Lower leg skin (tissue), 4 donors: Measurements from ENCODE around the gene HHIPL2. TPM values are rescaled to one million over a fixed set of nuclear protein-coding genes. Genes with fewer than 3 reads are reported as not detected.
"Not testable (repeated sequence)": the region's sequence is repeated elsewhere in the genome, so short reads cannot be mapped to it uniquely, and the experiment has no call there.

ENCODE experiments used
- DNase-seq, 2 donors: peaks; one replicate each; pipeline ENCODE4 v3.0.0-alpha.2; 2019; ENCODE audit warnings: low spot score in 2 of 2
- H3K4me3 ChIP-seq: fragments of 200-600 bp; sonication (generic); 2 replicates; pipeline ENCODE4 v1.5.1; 2017; ENCODE audit warnings: mild to moderate bottlenecking, low read depth; ENCODE audit not compliant: poor library complexity, severe bottlenecking
- POLR2A ChIP-seq, 2 donors: fragments of 450-650 bp; IDR thresholded peaks; one replicate each; pipeline ENCODE4 v1.6.1; 2016 to 2017; ENCODE audit warnings: antibody characterized with exemption in 2 of 2, mild to moderate bottlenecking in 1 of 2, moderate library complexity in 1 of 2
- WGBS, 2 donors: methylation state at CpG; one replicate each; pipeline ENCODE4 v1.1.5; 2018; 5-methylcytosine and 5-hydroxymethylcytosine counted together
- intact Hi-C: fragments of 100-400 bp; cut with DNase I; formaldehyde crosslinking; loops from one replicate; pipeline ENCODE4 v1.15.0; 2023; ENCODE audit warnings: low total_unique reads
- total RNA-seq, 4 donors: library from RNA; depleted of rRNA; stranded (reverse); fragments of >200 nt; gene quantifications; one replicate each; pipeline ENCODE4 v1.1.0, GENCODE V29; 2016
- TF ChIP-seq, protein P1 (sequence below), 3 donors: fragments of 450-650 bp; IDR thresholded peaks; one replicate each; pipeline ENCODE4 v1.5.1; 2016; ENCODE audit warnings: antibody characterized with exemption in 3 of 3, mild to moderate bottlenecking in 3 of 3, moderate library complexity in 2 of 3

The HHIPL2 gene
- total RNA-seq, 4 donors from 2014 or later, result not detected

DNA sequence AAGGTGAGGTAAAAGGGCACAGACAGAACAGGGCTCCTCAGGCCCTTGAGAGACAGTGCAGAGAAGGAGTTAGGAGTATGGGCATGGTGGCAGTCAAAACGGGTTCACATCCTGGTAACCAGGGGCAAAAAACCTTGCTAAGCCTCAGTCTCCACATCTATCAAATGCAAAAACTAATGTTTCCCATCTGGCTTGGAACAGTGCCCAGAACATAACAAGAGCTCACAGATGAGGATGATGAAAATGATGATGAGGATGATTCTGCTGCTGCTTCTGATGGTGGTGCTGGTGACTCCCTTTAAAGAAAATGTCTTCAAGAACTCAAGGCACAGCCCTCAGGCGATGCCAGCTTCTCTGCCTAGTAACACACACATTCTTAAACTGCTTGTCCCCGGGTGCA is 24.1 kb downstream of the HHIPL2 start:
- WGBS, 2 donors, result 56 to 60% methylated on average over 3 of the region's 3 CpGs
- TF ChIP-seq, protein P1, sequence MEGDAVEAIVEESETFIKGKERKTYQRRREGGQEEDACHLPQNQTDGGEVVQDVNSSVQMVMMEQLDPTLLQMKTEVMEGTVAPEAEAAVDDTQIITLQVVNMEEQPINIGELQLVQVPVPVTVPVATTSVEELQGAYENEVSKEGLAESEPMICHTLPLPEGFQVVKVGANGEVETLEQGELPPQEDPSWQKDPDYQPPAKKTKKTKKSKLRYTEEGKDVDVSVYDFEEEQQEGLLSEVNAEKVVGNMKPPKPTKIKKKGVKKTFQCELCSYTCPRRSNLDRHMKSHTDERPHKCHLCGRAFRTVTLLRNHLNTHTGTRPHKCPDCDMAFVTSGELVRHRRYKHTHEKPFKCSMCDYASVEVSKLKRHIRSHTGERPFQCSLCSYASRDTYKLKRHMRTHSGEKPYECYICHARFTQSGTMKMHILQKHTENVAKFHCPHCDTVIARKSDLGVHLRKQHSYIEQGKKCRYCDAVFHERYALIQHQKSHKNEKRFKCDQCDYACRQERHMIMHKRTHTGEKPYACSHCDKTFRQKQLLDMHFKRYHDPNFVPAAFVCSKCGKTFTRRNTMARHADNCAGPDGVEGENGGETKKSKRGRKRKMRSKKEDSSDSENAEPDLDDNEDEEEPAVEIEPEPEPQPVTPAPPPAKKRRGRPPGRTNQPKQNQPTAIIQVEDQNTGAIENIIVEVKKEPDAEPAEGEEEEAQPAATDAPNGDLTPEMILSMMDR (IDR thresholded peaks at IDR 0.05), result no peak
- TF ChIP-seq POLR2A (IDR thresholded peaks at IDR 0.05), result no peak
- intact Hi-C loops, result no loop called here
- no peak for DNase-seq
- no peak overlapping the region for H3K4me3 ChIP-seq

DNA sequence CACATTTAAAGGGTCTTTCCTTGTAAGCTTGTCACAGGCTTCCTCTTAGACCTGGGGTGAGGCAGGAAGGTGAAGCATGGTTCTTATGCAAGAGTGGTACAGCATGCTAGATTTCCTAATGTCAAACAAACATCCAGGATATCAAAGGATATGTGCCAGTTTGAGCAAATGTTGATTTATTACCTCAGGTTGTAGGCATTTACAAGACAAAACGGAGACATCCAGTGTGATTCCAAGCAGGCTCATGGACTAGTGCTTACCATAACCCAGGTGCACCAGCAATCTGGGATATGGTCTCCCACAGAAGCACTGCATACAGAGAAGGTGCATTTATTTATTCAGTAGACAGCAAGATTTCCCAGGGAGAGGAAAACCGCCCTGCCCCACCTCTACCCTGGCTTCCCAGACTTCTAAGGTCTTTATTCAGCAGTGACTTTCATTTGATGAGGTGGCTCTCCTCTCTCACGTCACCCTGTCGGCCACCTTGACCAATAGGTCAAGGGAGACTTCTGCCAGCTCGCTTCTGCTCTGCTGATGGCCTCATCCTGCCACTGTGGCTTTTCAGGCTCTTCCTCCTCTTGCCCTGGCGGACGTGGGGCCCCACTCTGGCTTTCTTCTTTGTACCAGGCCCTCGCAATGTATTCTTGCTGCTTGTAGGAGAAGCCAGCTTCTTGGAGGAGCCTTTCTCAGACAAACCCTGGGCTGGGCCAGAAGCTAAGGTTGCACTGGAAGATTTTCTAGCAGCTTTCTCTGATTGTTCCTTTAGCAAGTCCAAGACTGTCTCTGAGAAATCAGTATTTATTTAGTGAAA is 25.6 kb downstream of the HHIPL2 start:
- intact Hi-C loops, result no loop called here
- no peak for TF ChIP-seq POLR2A (IDR thresholded peaks at IDR 0.05)
- TF ChIP-seq, protein P1 (IDR thresholded peaks at IDR 0.05), result no peak
- no peak for DNase-seq
- no peak overlapping the region for H3K4me3 ChIP-seq
- WGBS, 2 donors, result 86% methylated on average over 8 of the region's 8 CpGs

DNA sequence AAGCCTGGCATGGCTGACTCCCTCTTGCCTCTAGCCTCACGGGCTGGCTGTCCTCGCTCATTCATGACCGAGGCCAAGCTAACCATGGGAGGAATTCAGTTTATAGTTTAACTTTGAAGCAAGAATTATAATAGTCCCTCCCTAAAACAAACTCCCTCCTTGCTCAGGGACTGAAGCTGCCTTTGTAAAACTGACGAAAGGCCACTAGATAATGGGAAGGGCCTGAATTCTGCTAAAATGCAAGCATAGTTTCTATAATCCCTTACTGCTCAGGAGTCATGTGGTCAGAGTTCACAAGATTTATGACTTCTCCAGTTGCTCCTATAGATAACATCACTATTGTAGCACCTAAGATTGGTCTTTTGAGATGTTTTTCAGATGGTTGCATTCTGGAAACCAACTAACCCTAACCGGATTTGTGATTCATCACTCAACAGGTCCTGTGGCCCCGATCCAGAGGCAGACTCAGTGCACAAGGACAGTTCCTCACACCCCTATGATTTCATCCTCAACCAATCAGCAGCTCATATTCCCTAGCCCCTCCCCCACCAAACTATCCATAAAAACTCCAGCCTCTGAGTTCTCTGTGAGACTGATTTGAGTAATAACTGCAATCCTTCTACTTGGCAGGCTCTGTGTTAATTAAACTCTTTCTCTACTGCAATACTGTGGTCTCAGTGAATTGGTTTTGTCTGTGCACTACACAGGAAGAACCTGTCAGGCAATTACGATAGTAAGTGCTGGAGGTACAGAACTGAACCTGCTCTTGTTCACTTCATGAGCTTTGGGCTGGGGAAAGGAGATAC is 26.4 kb downstream of the HHIPL2 start:
- whole genome bisulfite sequencing, 2 donors, result 85 to 88% methylated on average over 7 of the region's 7 CpGs
- TF ChIP-seq POLR2A (IDR thresholded peaks at IDR 0.05), result no peak
- TF ChIP-seq, protein P1 (IDR thresholded peaks at IDR 0.05), result no peak
- no peak overlapping the region for H3K4me3 ChIP-seq
- intact Hi-C loops, result no loop called here
- no peak for DNase-seq

DNA sequence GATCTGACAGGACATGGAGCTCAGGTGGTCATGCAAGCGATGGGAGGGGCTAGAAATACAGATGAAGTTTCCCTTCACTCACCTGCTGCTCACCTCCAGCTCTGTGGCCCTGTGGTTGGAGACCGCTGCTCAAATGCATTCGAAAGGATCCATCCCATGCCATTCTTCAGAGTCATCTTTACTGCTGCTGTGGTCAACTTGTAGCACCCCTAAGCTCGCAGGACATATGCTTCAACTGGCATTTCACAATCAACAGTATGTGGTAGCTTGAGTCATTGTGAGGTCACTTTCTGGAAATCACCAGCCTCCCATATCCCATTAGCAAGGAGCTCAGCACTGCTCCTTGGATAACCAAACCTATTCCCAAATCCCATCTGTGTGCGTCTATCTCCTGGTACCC is 58.4 kb downstream of the HHIPL2 start:
- not testable (repeated sequence) for DNase-seq

DNA sequence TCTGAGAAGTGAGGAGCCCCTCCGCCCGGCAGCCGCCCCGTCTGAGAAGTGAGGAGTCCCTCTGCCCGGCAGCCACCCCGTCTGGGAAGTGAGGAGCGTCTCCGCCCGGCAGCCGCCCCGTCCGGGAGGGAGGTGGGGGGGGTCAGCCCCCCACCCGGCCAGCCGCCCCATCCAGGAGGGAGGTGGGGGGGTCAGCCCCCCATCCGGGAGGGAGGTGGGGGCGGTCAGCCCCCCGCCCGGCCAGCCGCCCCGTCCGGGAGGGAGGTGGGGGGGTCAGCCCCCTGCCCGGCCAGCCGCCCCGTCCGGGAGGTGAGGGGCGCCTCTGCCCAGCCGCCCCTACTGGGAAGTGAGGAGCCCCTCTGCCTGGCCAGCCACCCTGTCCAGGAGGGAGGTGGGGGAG is 60.1 kb downstream of the HHIPL2 start:
- no CpG with 5 or more reads among the region's 27 CpGs for WGBS, 2 donors

More for the DNA sequence above, 58.4 kb downstream of the HHIPL2 start:
- H3K4me3 ChIP-seq, intact Hi-C loops: not testable (repeated sequence)
- WGBS, 2 donors, result 94 to 98% methylated on average over 3 to 4 of the region's 5 CpGs

DNA sequence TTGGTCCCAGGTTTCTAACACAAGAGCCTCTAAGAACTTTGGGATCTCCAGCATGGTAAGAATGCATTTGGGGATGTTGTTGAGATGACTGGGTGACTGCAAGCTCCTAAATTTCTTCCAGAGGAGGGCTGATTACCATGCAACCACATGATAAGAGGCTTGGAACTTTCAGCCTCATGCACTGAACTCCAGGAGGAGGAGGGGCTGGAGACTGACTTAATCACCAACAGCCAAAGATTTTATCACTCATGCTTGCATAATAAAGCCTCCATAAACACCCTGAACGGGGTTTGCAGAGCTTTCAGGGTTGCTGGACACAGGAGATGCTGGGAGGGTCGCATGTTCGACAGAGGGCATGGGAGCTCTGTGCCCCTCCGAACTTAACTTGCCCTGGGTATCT is 63.9 kb downstream of the HHIPL2 start:
- DNase-seq, H3K4me3 ChIP-seq, intact Hi-C loops: not testable (repeated sequence)
- 30 to 57% methylated on average over 2 to 4 of the region's 4 CpGs for WGBS, 2 donors

More for the DNA sequence above, 60.1 kb downstream of the HHIPL2 start:
- H3K4me3 ChIP-seq, DNase-seq, intact Hi-C loops: not testable (repeated sequence)

DNA sequence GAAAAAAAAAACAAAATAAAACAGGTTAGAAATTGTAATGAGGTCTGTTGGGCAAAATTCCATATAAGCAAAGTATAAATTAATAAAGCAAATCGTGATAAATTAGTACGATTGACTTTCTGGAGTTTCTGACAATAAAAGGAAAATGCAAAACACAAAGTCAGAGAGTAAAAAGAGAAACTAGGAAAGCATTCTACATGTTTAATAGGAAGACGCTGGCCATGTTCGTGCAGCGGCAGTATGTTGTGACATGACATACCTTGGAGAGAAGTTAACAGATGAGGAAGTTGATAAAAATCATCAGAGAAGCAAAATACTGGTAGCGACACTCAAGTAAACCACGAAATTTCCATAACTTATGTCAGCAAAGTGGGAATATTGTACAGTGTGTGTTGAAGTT is 68.3 kb downstream of the HHIPL2 start:
- DNase-seq, intact Hi-C loops, H3K4me3 ChIP-seq: not testable (repeated sequence)
- 34 to 67% methylated on average over 5 to 6 of the region's 7 CpGs for WGBS, 2 donors

DNA sequence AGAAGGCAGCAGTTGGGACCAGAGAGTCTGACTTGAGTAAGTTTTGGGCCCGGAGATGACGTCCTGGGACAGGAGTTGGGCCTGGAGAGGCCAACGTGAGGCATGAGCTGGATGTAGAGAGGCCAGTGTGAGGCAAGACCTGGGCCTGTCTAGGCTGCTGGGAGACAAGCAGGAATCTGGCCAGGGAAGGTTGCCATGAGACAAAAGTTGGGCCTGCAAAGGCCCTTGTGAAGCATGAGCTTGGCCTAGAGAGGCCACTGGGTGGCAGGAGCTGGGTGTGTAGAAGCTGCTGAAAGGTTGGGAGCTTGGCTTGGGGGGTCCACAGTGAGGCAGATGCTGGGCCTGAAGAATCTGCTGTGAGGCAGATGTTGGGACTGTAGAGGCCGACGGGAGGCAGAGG is 71.5 kb downstream of the HHIPL2 start:
- DNase-seq, H3K4me3 ChIP-seq, intact Hi-C loops: not testable (repeated sequence)
- 84 to 93% methylated on average over 5 of the region's 5 CpGs for WGBS, 2 donors

DNA sequence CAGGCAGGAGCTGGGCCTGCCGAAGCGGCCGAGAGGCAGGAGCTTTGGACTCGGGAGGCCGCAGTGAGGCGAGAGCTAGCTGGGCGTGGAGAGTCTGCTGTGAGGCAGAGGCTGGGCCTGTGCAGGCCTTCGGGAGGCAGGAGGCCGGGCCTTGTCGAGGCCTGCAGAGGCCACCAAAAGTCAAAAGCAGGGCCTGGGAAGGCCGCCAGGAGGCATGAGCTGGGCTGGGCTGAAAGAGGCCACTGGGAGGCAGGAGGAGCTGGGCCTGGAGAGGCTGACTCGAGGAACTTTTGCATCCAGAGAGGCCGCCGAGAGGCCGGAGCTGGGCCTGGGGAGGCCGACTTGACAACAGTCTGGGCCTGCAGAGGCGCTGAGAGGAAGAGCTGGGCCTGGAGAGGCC is 74.2 kb downstream of the HHIPL2 start:
- intact Hi-C loops, DNase-seq, H3K4me3 ChIP-seq: not testable (repeated sequence)
- WGBS, 2 donors, result 93 to 96% methylated on average over 17 of the region's 17 CpGs

DNA sequence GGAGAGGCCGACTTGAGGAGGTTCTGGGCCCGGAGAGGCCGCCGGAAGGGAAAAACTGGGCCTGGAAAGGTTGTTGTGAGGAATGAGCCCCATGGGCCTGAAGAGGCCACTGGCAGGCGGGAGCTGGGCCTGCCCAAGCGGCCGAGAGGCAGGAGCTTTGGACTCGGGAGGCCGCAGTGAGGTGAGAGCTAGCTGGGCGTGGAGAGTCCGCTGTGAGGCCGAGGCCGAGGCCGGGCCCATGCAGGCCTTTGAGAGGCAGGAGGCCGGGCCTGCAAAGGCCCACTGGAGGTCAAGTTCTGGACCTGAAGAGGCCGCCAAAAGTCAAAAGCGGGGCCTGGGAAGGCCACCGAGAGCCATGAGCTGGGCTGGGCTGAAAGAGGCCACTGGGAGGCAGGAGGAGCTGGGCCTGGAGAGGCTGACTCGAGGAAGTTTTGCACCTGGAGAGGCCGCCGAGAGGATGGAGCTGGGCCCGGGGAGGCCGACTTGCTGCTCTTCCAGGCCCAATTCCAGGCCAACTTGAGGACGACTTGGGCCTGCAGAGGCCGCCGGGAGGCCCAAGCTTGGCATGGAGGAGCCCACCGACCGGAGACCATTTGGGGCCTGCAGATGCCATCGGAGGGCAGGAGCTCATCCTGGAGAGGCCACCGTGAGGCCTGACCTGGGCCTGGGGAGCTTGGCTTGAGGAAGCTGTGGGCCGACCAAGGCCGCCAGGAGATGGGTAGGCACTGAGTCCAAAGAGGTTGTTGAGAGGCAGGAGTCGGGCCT is 74.9 kb downstream of the HHIPL2 start:
- WGBS, 2 donors, result 94 to 96% methylated on average over 28 to 33 of the region's 33 CpGs
- H3K4me3 ChIP-seq, DNase-seq, intact Hi-C loops: not testable (repeated sequence)
